GM12878 (cell line): ENCODE measurements around the gene CDCP2.

ENCODE experiments used
- ATF7 ChIP-seq: fragments of 450-650 bp; IDR thresholded peaks from 2 replicates; pipeline ENCODE4 v1.6.1; 2016; ENCODE audit warnings: low read depth, mild to moderate bottlenecking
- BACH1 ChIP-seq: fragments of 450-650 bp; IDR thresholded peaks from 2 replicates; pipeline ENCODE4 v1.6.1; 2017; ENCODE audit warnings: mild to moderate bottlenecking, borderline replicate concordance
- CHD1 ChIP-seq: IDR thresholded peaks from 2 replicates; pipeline ENCODE4 v1.6.1; 2012; ENCODE audit warnings: low read depth, low read length, improper control_type of control experiment
- EZH2 ChIP-seq: IDR thresholded peaks from 2 replicates; pipeline ENCODE4 v1.6.1; 2012; ENCODE audit warnings: low read depth, mild to moderate bottlenecking, control low read depth, inconsistent platforms, low read length, borderline replicate concordance; ENCODE audit not compliant: control insufficient read depth
- POLR2A ChIP-seq: IDR thresholded peaks from 2 replicates; pipeline ENCODE4 v1.6.1; 2011; ENCODE audit warnings: low read depth, mild to moderate bottlenecking, low read length
- SRF ChIP-seq, 2 experiments: IDR thresholded peaks; 2 replicates each; pipeline ENCODE4 v1.6.1; 2011; ENCODE audit warnings: low read depth in 2 of 2, low read length in 2 of 2, mild to moderate bottlenecking in 1 of 2, moderate library complexity in 1 of 2

GRCh38 chr1:54136269-54136896, 16.4 kb downstream of the CDCP2 start:
- no peak for TF ChIP-seq SRF (IDR thresholded peaks at IDR 0.05; ENCODE audit: low read depth in 2 of 2, low read length in 2 of 2)
- TF ChIP-seq CHD1: no peak
- no peak for TF ChIP-seq BACH1
- TF ChIP-seq POLR2A: no peak
- TF ChIP-seq EZH2: no peak
- TF ChIP-seq ATF7: no peak
